NT2/D1 (cell line): ENCODE data around the gene GGA1.
"Not testable (repeated sequence)": the region's sequence is repeated elsewhere in the genome, so short reads cannot be mapped to it uniquely, and the experiment has no call there.

Experiments
- SUZ12 ChIP-seq: IDR thresholded peaks from 2 replicates; pipeline ENCODE4 v1.6.1; 2011; ENCODE audit not compliant: insufficient read length, insufficient read depth; ENCODE audit errors: extremely low read depth
- YY1 ChIP-seq: IDR thresholded peaks from 2 replicates; pipeline ENCODE4 v1.6.1; 2011; ENCODE audit not compliant: insufficient read length, insufficient read depth
- ZNF274 ChIP-seq: IDR thresholded peaks from 2 replicates; pipeline ENCODE4 v1.6.1; 2011; ENCODE audit warnings: mild to moderate bottlenecking, low read depth, low read length

DNA sequence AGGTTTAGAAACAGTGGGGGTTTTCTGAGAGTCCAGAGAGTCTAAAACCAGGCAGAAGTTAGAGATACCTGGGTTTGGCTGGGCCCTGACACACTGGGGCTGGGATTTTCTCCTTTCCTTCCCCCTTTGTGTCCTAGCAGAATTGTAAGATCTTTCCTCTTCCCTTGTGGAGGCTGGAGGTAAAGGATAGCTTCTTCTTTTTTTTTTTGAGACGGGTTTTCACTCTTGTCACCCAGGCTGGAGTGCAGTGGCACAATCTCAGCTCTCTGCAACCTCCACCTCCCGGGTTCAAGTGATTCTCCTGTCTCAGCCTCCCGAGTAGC is 1.5 kb downstream of the GGA1 start:
- not testable (repeated sequence) for TF ChIP-seq YY1, ZNF274, SUZ12
